ENCODE results near the gene PSTPIP2. TPM values are rescaled to one million over a fixed set of nuclear protein-coding genes. Genes with fewer than 3 reads are reported as not detected.

PSTPIP2 gene
- total and polyA plus RNA-seq, 2 of the 13 experiments (the other 11 are each of a cell fraction or from before 2014, with no cell fraction given), result 0.25 to 0.27 TPM

DNA sequence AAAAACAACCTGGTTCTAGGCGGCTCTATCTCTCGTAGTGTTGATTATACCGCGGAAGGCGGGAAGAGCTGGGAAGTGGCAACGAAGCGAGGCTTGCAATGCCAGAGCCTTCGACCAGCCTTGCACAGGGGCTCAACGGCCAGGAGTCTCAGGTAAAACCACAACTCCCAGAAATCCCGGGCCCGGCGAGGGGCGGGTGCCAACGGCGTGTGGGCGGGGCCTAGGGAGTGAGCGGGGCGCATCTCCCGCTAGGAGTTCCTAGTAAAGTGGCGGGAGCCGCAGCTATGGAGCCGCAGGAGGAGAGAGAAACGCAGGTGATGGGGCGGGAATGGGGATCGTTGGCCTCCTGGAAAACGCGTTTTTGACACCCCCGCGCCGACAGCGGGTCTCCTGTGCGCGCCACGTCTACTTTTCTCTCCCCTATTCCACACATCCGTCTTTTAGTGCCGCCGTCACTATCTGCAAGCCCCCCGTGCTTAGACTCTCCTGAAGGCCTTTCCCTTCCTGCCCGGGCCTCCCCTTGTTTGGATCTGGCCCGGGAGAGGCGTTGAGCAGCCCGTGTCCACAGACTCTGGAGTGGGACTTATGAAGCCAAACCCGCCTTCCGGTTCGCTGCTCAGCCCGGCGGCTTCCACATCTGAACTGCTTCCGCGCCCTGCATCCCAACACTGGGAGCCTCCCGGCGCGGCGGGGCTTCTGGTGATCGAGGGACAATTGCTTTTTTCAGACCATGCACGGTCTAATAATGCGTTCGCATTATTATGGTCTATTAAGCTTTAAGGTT is 32.3 kb upstream of the PSTPIP2 start, which contains the start of gene HAUS1 (continued):
- TF ChIP-seq SRSF1 (optimal IDR thresholded peaks at IDR 0.05; ENCODE audit: low read depth, low read length) (no peak), SAP130 (CRISPR knock-in tag; IDR thresholded peaks at IDR 0.05; ENCODE audit: low read depth) (peak; percentile 72), MLLT10 (CRISPR knock-in tag; IDR thresholded peaks at IDR 0.05) (no peak), ZNF275 (CRISPR knock-in tag; IDR thresholded peaks at IDR 0.05; ENCODE audit: borderline replicate concordance) (0 out of 2 replicates have a peak, but pooled peaks have one; percentile 76), RBFOX2 (IDR thresholded peaks at IDR 0.05; ENCODE audit: low read depth, low read length) (peak; percentile 68), JUN (CRISPR knock-in tag; IDR thresholded peaks at IDR 0.05) (no peak), HDAC1 (CRISPR knock-in tag; IDR thresholded peaks at IDR 0.05) (peak; percentile 13; the same call in 1 of the 2 replicates), SNAPC2 (CRISPR knock-in tag; IDR thresholded peaks at IDR 0.05) (no peak), NFYB (CRISPR knock-in tag; IDR thresholded peaks at IDR 0.05) (peak; percentile 18), ZNF282 (IDR thresholded peaks at IDR 0.05; ENCODE audit: partially characterized antibody) (no peak), ZNF556 (CRISPR knock-in tag; IDR thresholded peaks at IDR 0.05; ENCODE audit: borderline replicate concordance) (0 out of 2 replicates have a peak, but pooled peaks have one; percentile 51), ZKSCAN5 (CRISPR knock-in tag; IDR thresholded peaks at IDR 0.05) (no peak), ZNF503 (CRISPR knock-in tag; IDR thresholded peaks at IDR 0.05) (no peak), KMT2A (CRISPR knock-in tag; IDR thresholded peaks at IDR 0.05) (peak; percentile 76), ZNF616 (CRISPR knock-in tag; IDR thresholded peaks at IDR 0.05; ENCODE audit: low read depth) (no peak), BRD4 (CRISPR knock-in tag; IDR thresholded peaks at IDR 0.05) (0 out of 2 replicates have a peak, but pooled peaks have one; percentile 32), ZNF253 (CRISPR knock-in tag; IDR thresholded peaks at IDR 0.05; ENCODE audit: borderline replicate concordance) (no peak), TRIM24 (CRISPR knock-in tag; IDR thresholded peaks at IDR 0.05) (no peak), ZNF674 (CRISPR knock-in tag; IDR thresholded peaks at IDR 0.05; ENCODE audit: low read depth) (no peak), NAIF1 (CRISPR knock-in tag; IDR thresholded peaks at IDR 0.05; ENCODE audit: borderline replicate concordance) (peak; percentile 84)
- TF ChIP-seq, protein P1, sequence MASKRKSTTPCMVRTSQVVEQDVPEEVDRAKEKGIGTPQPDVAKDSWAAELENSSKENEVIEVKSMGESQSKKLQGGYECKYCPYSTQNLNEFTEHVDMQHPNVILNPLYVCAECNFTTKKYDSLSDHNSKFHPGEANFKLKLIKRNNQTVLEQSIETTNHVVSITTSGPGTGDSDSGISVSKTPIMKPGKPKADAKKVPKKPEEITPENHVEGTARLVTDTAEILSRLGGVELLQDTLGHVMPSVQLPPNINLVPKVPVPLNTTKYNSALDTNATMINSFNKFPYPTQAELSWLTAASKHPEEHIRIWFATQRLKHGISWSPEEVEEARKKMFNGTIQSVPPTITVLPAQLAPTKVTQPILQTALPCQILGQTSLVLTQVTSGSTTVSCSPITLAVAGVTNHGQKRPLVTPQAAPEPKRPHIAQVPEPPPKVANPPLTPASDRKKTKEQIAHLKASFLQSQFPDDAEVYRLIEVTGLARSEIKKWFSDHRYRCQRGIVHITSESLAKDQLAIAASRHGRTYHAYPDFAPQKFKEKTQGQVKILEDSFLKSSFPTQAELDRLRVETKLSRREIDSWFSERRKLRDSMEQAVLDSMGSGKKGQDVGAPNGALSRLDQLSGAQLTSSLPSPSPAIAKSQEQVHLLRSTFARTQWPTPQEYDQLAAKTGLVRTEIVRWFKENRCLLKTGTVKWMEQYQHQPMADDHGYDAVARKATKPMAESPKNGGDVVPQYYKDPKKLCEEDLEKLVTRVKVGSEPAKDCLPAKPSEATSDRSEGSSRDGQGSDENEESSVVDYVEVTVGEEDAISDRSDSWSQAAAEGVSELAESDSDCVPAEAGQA (IDR thresholded peaks at IDR 0.05; ENCODE audit: low read depth), result no peak
- TF ChIP-seq, protein P1 (CRISPR knock-in tag; IDR thresholded peaks at IDR 0.05; ENCODE audit: borderline replicate concordance), result no peak

All from HepG2 (cell line).